PFSK-1 (cell line): ENCODE measurements around the gene GOLPH3L.

Experiments used
- FOXP2 ChIP-seq: optimal IDR thresholded peaks from 2 replicates; pipeline ENCODE3; 2011; ENCODE audit warnings: borderline replicate concordance, control low read depth, inconsistent platforms; ENCODE audit not compliant: insufficient read depth; ENCODE audit errors: extremely low read length, extremely low read depth
- POLR2AphosphoS5 ChIP-seq: IDR thresholded peaks from 2 replicates; pipeline ENCODE4 v1.6.1; 2012; ENCODE audit warnings: low read depth, mild to moderate bottlenecking, control low read depth, low read length, moderate library complexity
- REST ChIP-seq, 2 experiments: IDR thresholded peaks; 2 replicates each; pipeline versions ENCODE4 v1.6.1 to v1.8.0; 2011 to 2012; ENCODE audit warnings: low read depth in 2 of 2, low read length in 2 of 2, control low read depth in 1 of 2, inconsistent platforms in 1 of 2, mild to moderate bottlenecking in 1 of 2, moderate library complexity in 1 of 2; ENCODE audit not compliant: insufficient read depth in 1 of 2
- SIN3A ChIP-seq: IDR thresholded peaks from 2 replicates; pipeline ENCODE4 v1.6.1; 2012; ENCODE audit warnings: mild to moderate bottlenecking, low read length, moderate library complexity, borderline replicate concordance; ENCODE audit not compliant: insufficient read depth
- TAF1 ChIP-seq: IDR thresholded peaks from 2 replicates; pipeline ENCODE4 v1.6.1; 2012; ENCODE audit warnings: low read length, control low read depth, borderline replicate concordance; ENCODE audit not compliant: insufficient read depth

GRCh38 chr1:150724336-150724735 lies 27.4 kb upstream of the GOLPH3L start:
- TF ChIP-seq TAF1 = no peak
- TF ChIP-seq POLR2AphosphoS5 = no peak
- TF ChIP-seq REST (IDR thresholded peaks at IDR 0.05; ENCODE audit: insufficient read depth in 1 of 2, low read depth in 2 of 2, low read length in 2 of 2) = no peak
- TF ChIP-seq SIN3A = no peak
- no peak for TF ChIP-seq FOXP2
